CD14-positive monocyte (primary cell): ENCODE results near the gene USP28. TPM values are rescaled to one million over a fixed set of nuclear protein-coding genes. Genes with fewer than 3 reads are reported as not detected.

Experiments used
- DNase-seq, 3 donors: peaks; one replicate each; pipeline ENCODE4 v3.0.0-alpha.2; 2011 to 2022
- H2AFZ ChIP-seq: 2 replicates; pipeline ENCODE4 v1.6.0; 2012; ENCODE audit warnings: mild to moderate bottlenecking, low read depth, low read length, inconsistent platforms; ENCODE audit not compliant: insufficient read depth, poor library complexity, severe bottlenecking
- H3K27ac ChIP-seq, 2 donors: 1 replicate in 1 of 2; 2 replicates in 1 of 2; pipeline ENCODE4 v1.5.1; 2012 to 2013; ENCODE audit warnings: low read length in 2 of 2, control low read depth in 1 of 2, inconsistent platforms in 1 of 2, low read depth in 1 of 2, mild to moderate bottlenecking in 1 of 2
- H3K27me3 ChIP-seq, 2 donors: one replicate each; pipeline versions ENCODE4 v1.6.0 to v1.6.1; 2011 to 2013; ENCODE audit warnings: low read length in 2 of 2; ENCODE audit not compliant: control insufficient read depth in 2 of 2, insufficient read depth in 2 of 2
- H3K36me3 ChIP-seq, 2 donors: replicated peaks in 1 of 2; 1 replicate in 1 of 2; 2 replicates in 1 of 2; pipeline versions ENCODE4 v1.5.1 to v1.6.1; 2012 to 2013; ENCODE audit warnings: low read length in 2 of 2, control low read depth in 1 of 2, inconsistent platforms in 1 of 2, mild to moderate bottlenecking in 1 of 2; ENCODE audit not compliant: insufficient read depth in 2 of 2, control insufficient read depth in 1 of 2
- H3K4me1 ChIP-seq, 2 donors: 1 replicate in 1 of 2; 2 replicates in 1 of 2; pipeline versions ENCODE4 v1.5.1 to v1.6.1; 2012 to 2013; ENCODE audit warnings: low read length in 2 of 2, control low read depth in 1 of 2, inconsistent platforms in 1 of 2, mild to moderate bottlenecking in 1 of 2, moderate library complexity in 1 of 2; ENCODE audit not compliant: insufficient read depth in 2 of 2, control insufficient read depth in 1 of 2
- H3K4me2 ChIP-seq: replicated peaks from 2 replicates; pipeline ENCODE3; 2012; ENCODE audit warnings: low read length, moderate library complexity, mild to moderate bottlenecking; ENCODE audit not compliant: poor library complexity, severe bottlenecking; ENCODE audit errors: extremely low read depth
- H3K4me3 ChIP-seq, 3 experiments: fragments of 200-600 bp in 1 of 3; sonication (generic) in 1 of 3; replicated peaks in 1 of 3; 1 replicate in 2 of 3; 2 replicates in 1 of 3; pipeline ENCODE4 v1.5.1; 2011 to 2013; ENCODE audit warnings: low read length in 3 of 3, mild to moderate bottlenecking in 3 of 3, control low read depth in 2 of 3, low read depth in 2 of 3, inconsistent platforms in 1 of 3, moderate library complexity in 1 of 3
- H3K79me2 ChIP-seq: 2 replicates; pipeline ENCODE4 v1.6.0; 2012; ENCODE audit warnings: mild to moderate bottlenecking, control low read depth, inconsistent platforms, low read length, moderate library complexity; ENCODE audit not compliant: insufficient read depth
- H3K9ac ChIP-seq: 2 replicates; pipeline ENCODE4 v1.6.0; 2017; ENCODE audit warnings: low read length, mild to moderate bottlenecking; ENCODE audit not compliant: insufficient read depth, poor library complexity, severe bottlenecking
- H3K9me3 ChIP-seq, 2 donors: replicated peaks in 1 of 2; 1 replicate in 1 of 2; 2 replicates in 1 of 2; pipeline versions ENCODE4 v1.5.1 to v1.6.1; 2012 to 2013; ENCODE audit warnings: low read length in 2 of 2, control low read depth in 1 of 2; ENCODE audit not compliant: control insufficient read depth in 1 of 2, insufficient read depth in 1 of 2
- H4K20me1 ChIP-seq: 2 replicates; pipeline ENCODE4 v1.6.0; 2012; ENCODE audit warnings: mild to moderate bottlenecking, low read length, control low read depth, moderate library complexity; ENCODE audit not compliant: insufficient read depth
- H3K27ac Mint-ChIP-seq, 7 donors: one replicate each; pipeline ENCODE4 v1.8.0; 2020; ENCODE audit warnings: mild to moderate bottlenecking in 7 of 7, mixed read lengths in 7 of 7, moderate library complexity in 6 of 7, inconsistent platforms in 2 of 7
- H3K27me3 Mint-ChIP-seq, 3 donors: one replicate each; pipeline ENCODE4 v1.8.0; 2021 to 2022; ENCODE audit warnings: low read depth in 3 of 3, mild to moderate bottlenecking in 3 of 3, mixed read lengths in 3 of 3, moderate library complexity in 3 of 3, inconsistent platforms in 1 of 3
- H3K36me3 Mint-ChIP-seq, 2 donors: one replicate each; pipeline ENCODE4 v1.8.0; 2020; ENCODE audit warnings: mixed read lengths in 2 of 2, inconsistent platforms in 1 of 2, mild to moderate bottlenecking in 1 of 2
- H3K4me1 Mint-ChIP-seq: one replicate; pipeline ENCODE4 v1.8.0; 2020; ENCODE audit warnings: mild to moderate bottlenecking, mixed read lengths
- H3K4me3 Mint-ChIP-seq, 2 donors: one replicate each; pipeline ENCODE4 v1.8.0; 2020; ENCODE audit warnings: mild to moderate bottlenecking in 2 of 2, mixed read lengths in 2 of 2, moderate library complexity in 1 of 2
- H3K9me3 Mint-ChIP-seq, 7 donors: one replicate each; pipeline ENCODE4 v1.8.0; 2020 to 2022; ENCODE audit warnings: mixed read lengths in 7 of 7, mild to moderate bottlenecking in 6 of 7, moderate library complexity in 6 of 7, inconsistent platforms in 2 of 7
- CTCF ChIP-seq: fragments of 200-600 bp; IDR thresholded peaks from one replicate; pipeline ENCODE4 v1.8.0; 2022; ENCODE audit warnings: antibody characterized with exemption, mild to moderate bottlenecking
- WGBS: methylation state at CpG from one replicate; pipeline ENCODE4 v1.1.5; 2013; ENCODE audit warnings: missing lambda C conversion rate; ENCODE audit not compliant: insufficient coverage; 5-methylcytosine and 5-hydroxymethylcytosine counted together
- intact Hi-C, 2 donors: fragments of 100-400 bp; cut with micrococcal nuclease; formaldehyde crosslinking; loops; one replicate each; pipeline versions ENCODE4 v1.15.0 to v1.15.1; 2023
- polyA plus RNA-seq, 3 donors: library from polyadenylated mRNA; depleted of rRNA in 1 of 3; unstranded in 2 of 3; stranded (reverse) in 1 of 3; fragments of 300-500 nt in 2 of 3; fragments of >200 nt in 1 of 3; fragmentation: Illumina TruSeq in 2 of 3; gene quantifications; 1 replicate in 2 of 3; 2 replicates in 1 of 3; pipeline ENCODE4 v1.2.3, GENCODE V29; 2012 to 2021

USP28 gene
- polyA plus RNA-seq, 3 donors: 13.4 to 21.9 (median 17.7) TPM

DNA sequence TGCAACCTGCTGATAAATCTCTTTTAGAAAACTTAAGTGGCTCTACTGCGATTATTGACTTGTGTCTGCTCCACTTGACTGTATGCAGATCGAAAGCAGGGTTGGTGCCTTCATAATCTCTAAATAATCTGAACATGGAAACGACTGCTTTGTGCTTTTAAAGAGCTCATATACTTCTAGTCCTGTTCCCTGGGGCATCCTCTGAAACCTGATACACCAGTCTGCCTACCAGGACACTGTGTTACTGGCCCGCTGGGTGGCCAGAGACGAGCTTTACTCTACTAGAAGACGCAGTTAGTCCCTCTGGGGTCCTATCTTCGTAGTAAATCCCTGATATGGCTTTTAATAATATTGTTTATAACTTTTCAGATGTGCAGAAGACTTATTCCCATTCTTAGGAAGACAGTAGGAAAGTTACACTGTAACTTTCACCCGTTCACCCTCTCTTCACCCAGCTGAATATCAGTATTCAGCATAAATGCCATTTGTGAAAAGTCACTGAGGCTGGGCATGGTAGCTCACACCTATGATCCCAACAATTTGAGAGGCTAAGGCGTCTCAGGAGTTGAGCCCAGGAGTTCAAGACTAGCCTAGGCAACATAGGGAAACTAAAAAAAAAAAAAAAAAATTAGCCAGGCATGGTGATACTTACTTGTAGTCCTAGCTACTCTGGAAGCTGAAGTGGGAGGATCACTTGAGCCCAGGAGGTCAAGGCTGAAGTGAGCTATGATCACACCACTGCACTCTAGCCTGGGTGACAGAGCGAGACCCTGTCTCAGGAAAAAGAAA, 20.2 kb upstream of the USP28 start:
- H3K4me3 ChIP-seq: no peak overlapping the region
- intact Hi-C loops: loop anchor here (2.0 to 10.0 kb wide), 3 partner anchors 129 to 367 kb away; no protein-coding TSS in a partner anchor
- H3K27ac ChIP-seq: no peak overlapping the region
- H3K4me3 Mint-ChIP-seq: no peak overlapping the region
- H3K9ac ChIP-seq: no peak overlapping the region
- H3K4me2 ChIP-seq: no peak overlapping the region
- peaks cover 2 to 7% (median 4%) of the 10 kb centered on the region in 3 donors for H3K27me3 Mint-ChIP-seq
- no peaks in the 10 kb centered on the region for H3K4me1 ChIP-seq
- H3K27ac Mint-ChIP-seq: no peak overlapping the region
- peaks cover 5% of the 10 kb centered on the region for H3K4me1 Mint-ChIP-seq
- H4K20me1 ChIP-seq: no peaks in the 10 kb centered on the region
- no peaks in the 10 kb centered on the region for H3K27me3 ChIP-seq
- no peak for TF ChIP-seq CTCF
- no peak for DNase-seq
- 94% methylated on average over 4 of the region's 10 CpGs for WGBS
- H3K9me3 ChIP-seq: no peaks in the 10 kb centered on the region
- no peak overlapping the region for H2AFZ ChIP-seq
- no peaks in the 10 kb centered on the region for H3K79me2 ChIP-seq
- H3K36me3 Mint-ChIP-seq: no peaks in the 10 kb centered on the region
- H3K9me3 Mint-ChIP-seq: peaks cover 0 to 1% (median under 1%) of the 10 kb centered on the region in 7 donors
- no peaks in the 10 kb centered on the region for H3K36me3 ChIP-seq

GRCh38 chr11:113894421-113894996, 19.1 kb upstream of the USP28 start:
- Mint-ChIP-seq H3K36me3 (no peaks in the 10 kb centered on the region), H3K4me1 (peaks cover 5% of the 10 kb centered on the region), H3K9me3 (no peaks in the 10 kb centered on the region), H3K27me3 (peaks cover 4 to 7% (median 4%) of the 10 kb centered on the region in 3 donors), H3K27ac (no peak overlapping the region), H3K4me3 (no peak overlapping the region)
- no peak overlapping the region for H3K27ac ChIP-seq
- 81% methylated on average over 5 of the region's 9 CpGs for WGBS
- no peaks in the 10 kb centered on the region for H3K27me3 ChIP-seq
- no peak overlapping the region for H3K4me2 ChIP-seq
- no peaks in the 10 kb centered on the region for H3K79me2 ChIP-seq
- H3K9ac ChIP-seq: no peak overlapping the region
- no peaks in the 10 kb centered on the region for H3K4me1 ChIP-seq
- H3K4me3 ChIP-seq: no peak overlapping the region
- no peaks in the 10 kb centered on the region for H4K20me1 ChIP-seq
- intact Hi-C loops: loop anchor here in 1 of 2 donors (10.0 kb wide), 1 partner anchor 130 kb away; no protein-coding TSS in a partner anchor
- DNase-seq: no peak
- no peak overlapping the region for H2AFZ ChIP-seq
- TF ChIP-seq CTCF: no peak
- no peaks in the 10 kb centered on the region for H3K36me3 ChIP-seq
- no peaks in the 10 kb centered on the region for H3K9me3 ChIP-seq
